Stimulated activated CD4-positive, alpha-beta T cell treated with anti-CD3 and anti-CD28 coated beads, Interleukin-15, amount 100 ng/mL, for 48 hours (primary cell): Measurements from ENCODE around the gene RNPS1.
A peak's percentile ranks its signal among the peaks of the same experiment; 100 is the strongest.

Experiments
- DNase-seq, 2 donors: peaks; one replicate each; pipeline ENCODE4 v3.0.0-alpha.2; 2020; ENCODE audit warnings: low read depth in 2 of 2

Gene RNPS1, protein sequence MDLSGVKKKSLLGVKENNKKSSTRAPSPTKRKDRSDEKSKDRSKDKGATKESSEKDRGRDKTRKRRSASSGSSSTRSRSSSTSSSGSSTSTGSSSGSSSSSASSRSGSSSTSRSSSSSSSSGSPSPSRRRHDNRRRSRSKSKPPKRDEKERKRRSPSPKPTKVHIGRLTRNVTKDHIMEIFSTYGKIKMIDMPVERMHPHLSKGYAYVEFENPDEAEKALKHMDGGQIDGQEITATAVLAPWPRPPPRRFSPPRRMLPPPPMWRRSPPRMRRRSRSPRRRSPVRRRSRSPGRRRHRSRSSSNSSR

DNA sequence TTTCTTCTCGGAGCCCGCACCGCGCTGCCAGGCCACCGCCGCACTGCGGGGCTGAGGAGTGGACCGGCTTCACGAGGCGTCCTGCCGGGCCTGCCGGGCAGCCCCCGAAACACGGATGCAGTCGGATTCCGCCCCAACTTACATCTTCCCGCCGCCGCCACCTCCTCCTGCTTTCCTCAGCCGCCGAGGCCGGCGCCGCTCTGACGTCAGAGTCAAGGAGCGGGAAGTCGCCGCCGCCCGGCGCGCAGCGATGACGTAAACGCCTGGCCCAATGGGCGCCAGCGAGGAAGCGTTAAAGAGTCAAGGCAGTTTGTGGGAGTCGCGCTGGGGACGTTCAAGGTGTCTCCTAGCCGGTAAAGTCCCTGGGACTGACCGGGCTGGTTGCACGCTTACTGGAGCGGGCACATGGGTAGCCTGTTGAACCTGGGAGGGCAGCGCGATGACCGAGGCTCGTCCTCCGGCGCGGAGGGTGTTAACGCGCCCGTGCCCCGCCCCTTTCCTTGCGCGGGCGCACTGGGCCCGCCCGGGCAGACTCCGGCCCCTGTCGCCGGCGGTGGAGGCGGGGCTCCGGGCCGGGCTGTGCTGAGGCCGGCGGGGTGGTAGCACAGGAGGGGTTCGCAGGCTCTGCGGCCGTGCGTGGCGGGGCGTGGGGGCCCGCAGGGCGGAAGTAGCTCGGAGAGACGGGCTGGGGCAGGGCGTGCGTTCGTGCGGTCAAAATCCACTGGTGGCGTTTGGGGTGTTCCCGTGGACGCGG, at the start of gene RNPS1:
RNPS1 (minus strand) TSS at position 214 of the 754 bp plus-strand sequence. CDS start 3,483 bp downstream, outside the sequence.
- DNase-seq: peak; percentile 93

DNA sequence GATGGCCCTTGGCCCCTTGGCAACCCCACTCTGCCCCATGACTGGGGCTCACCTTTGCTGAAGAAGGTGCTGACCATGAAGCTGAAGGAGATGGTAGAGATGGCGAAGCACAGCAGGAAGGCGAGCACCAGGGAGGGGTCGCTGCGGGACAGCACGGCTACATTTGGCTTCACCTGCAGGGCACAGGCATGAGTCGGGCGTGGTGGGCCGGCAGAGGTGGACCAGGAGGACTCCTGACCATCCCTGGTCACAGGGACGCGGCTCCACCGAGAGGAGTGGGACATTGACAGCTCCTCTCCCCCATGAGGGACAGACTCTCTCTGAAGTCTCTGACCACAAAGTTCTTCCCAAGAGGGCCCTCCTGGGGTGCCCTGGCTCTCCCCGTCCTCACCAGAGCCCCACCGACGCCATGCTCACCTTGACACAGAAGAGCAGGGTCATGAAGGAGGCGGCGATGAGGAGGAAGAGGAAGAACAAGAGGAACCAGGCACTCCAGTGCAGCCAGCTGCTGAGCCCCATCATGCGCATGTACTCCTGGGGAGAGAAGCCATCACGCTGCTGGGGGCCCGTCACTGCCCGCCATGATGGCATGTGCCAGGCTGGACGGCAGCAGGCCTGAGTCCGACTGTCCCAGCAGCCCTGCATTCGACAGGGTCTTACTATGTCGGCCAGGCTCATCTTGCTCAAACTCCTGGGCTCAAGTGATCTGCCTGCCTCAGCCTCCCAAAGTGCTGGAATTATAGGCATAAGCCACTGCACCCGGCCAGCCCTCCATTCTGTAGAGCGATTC, 49.5 kb upstream of the RNPS1 start:
- no peak for DNase-seq

DNA sequence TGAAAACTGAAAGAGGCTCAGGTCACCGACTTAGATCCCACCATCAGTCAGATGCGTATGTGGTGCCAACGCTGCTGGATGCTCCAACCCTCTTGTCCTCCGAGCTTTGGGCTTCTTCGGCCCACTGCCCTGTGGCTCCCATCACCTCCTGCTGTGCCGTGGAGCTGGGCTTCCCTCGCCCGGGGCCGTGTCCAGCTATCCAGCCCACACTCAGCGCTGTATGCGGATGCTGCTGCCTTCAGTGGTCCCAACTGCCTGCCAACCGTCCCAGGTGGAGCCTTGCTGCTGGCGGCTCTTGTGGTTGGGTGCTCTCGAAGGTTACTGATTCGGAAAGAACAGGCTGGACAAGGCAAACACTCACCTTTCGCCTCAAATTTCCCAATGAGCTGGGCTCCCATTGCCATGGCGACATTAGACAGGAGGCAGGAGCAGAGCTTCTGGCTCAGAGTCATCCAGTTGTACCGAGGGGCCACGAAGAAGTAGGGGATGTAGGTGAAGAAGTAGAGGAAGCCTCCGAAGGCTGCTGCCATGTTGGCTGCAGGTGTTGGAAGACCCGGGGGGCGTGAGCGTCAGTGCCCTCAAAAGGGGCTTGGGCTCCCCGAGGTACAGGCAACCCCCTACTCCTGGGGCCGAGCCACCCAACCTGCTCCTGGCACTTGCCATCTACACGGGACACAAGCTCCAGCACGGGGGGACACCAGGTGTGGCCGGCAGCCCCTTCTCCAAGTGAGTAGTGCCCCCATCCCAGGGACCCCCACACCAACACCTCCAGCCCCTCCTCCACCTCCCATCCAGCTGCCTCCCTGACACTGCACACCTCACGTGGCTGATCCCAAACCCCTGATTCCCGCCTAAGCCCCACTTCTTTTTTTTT, 40.4 kb upstream of the RNPS1 start:
- no peak for DNase-seq

DNA sequence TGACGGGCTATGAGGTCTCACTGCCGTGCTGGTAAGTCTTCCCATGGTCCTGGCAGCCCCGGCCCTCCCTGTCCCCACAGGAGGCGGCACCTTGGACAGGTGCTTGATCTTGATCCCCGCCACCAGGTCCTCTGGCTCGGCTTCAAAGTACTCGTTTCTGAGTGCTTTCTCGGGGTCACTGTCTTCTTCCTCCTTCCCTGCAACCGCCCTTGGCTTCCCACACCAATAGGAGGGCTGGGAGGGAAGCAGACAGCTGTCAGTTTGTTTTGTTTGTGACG, 31.9 kb upstream of the RNPS1 start:
- no peak for DNase-seq

DNA sequence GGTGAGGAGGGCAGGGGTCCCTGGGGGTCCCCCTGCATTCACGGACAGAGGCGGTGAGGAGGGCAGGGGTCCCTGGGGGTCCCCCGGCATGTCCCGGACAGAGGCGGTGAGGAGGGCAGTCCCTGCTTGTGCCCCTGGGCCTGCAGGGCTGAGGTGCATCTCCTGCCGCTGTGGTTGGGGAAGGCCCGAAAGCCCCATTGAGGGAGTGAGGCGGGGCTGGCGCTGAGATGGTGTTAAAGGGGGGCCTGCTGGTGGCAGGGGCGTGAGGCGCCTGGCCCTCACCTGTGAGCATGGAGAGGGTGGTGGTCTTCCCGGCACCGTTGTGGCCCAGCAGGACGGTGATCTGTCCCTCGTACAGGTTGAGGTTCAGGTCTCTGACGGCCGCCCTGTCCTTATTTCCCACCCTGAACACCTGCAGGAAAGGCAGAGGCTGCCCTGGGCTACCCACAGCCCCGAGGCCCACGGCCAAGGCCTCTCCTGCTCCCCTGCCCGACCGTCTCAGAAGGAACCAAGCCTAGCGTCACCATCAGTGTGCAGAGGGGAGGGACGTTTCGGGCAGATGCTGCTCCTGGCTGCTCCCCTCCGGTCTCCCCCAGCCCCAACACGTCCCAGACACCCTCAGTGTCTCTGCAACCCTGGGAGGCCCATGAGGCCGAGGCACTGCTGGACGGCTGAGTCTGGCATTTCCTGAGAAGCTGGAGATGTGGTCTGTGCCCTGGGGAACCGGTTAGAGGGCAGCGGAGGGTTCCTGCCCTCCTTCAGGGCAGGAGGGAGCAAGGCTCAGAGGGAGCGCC, 31.4 kb upstream of the RNPS1 start:
- no peak for DNase-seq

DNA sequence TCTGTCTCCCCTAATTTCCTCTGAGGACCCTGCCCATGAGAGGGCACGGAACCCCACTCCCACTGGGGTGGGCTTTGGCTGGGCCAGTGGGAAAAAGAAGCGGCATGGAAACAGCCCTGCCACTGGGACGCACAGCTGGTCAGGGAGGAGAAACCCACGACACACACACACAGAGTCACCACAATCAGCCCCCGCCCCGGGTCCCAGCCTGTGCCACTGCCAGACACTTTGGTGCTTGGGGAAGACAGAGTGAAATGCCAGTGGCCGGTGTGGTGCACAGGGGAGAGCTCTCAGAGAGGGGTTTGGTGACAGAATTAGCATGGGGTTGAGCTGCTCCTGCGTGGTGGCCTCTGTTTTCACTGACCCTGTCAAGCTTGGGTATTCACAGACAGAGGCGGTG, 30.7 kb upstream of the RNPS1 start:
- no peak for DNase-seq

DNA sequence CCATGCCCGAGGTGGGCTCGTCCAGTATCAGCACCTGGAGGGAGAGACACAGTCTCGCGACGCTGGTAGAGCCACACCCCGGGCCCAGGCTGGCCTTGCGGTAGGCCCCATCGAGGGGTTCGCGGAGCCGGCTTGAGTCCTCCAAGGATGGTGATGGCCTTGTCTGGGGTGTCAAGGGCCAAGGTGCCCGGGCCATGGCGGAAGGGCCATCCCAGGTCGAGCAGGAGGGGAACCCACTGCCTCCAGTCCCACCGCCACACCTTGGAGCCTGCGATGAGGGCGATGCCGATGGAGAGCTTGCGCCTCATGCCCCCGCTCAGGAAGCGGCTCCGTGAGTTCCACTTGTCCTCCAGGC, 29.6 kb upstream of the RNPS1 start:
- no peak for DNase-seq

DNA sequence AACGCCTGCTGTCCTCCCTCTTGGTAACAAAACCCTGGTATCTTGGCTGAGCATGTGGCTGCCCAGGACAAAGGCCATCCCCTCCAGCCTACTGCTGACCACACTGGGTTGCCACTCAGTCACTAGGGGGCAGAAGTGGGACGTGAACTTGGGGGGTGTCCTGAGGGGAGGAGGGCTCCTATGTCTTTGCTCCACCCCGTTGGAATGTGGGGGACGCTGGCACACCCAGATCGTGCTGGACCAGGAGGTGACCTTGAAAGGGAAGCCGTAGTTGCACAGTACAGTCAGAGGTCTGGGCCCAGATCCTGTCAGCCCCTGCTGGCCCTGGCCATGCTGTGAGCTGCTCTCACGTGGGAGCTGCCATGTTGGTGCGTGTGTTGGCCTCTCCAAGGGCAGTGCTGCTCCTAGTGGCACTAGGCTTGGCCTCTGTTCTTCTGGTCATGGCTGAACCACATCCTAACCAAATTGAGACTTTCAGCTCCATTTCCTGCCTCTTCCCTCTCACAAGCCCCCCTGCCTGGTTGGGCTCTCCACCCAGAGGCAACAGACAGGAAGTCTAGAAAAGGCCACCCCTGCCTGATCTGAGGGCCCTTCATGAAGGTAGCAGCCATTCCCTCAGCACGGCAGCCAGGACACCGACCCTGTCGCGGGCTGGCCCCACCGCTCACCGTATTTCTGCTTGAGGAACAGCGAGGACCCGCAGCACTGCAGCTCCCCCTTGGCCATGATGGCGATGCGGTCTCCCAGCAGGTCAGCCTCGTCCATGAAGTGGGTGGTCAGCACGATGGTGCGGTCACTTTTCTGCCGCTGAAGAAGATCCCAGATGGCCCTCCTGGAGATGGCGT, 29.0 kb upstream of the RNPS1 start:
- peak in 1 of 2 donors; percentile 8 for DNase-seq

DNA sequence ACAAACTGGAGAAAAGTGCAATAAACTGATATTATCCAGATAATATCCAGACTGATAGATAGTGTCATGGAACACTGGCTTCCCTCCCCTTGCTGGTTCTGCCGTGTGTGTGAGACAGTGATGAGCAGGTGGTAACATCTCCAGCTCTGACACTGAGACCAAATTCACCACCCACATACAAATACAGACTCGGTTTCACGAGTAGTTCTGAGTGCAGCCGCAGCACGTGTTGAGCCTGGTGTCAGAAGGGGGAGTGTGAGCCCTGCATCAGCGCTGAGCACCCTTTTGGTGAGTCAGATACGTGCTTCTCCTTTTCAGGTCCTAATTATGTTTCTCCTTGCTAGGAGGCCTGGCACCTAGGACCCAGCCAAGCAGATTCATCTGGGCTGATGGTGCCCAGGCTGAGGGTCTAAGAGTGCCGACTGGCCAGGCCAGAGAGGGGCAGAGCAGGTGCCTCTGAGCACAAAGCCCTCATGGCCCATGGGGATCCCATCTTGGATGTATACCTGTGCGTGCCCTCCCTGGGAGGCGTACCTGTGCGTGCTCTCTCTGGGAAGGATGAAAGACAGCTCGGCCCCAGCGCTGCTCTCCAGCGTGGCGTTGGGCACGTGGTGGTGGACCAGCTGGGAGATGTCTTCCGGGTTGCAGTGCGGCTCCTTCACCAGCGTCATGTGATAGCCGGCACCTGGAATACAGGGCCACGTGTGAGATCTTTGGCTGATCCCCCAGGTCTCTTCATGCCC, 27.3 kb upstream of the RNPS1 start:
- no peak for DNase-seq

DNA sequence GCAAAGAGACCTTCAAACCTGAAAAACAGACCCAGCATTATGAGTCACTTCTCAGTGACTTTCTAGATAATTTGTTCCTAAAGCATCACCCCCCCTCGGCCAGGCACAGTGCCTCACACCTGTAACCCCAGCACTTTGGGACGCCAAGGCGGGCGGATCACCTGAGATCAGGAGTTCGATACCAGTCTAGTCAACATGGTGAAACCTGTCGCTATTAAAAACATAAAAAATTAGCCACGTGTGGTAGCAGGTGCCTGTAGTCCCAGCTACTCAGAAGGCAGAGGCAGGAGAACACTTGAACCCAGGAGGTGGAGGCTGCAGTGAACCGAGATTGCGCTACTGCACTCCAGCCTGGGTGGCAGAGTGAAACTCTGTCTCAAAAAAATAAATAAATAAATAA, 24.3 kb upstream of the RNPS1 start:
- DNase-seq: no peak

DNA sequence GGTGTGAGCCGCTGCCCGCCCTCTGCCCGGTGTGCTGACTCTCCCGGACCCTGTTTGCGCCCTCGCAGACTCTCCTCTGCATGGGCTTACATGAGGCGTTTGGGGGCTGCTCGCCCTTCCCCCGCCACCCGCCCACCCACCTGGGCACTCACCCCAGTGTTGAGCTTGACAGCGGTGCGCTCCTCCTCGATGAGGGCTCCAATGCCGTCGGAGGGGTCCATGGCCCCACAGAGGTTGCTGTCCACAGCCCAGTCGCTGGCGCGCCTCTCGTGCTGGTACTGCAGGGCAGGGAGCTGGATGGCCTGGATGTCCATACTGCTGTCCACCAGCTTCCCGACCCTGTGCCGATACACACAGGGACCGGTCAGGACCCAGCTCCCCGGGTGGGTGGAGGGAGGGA, 21.4 kb upstream of the RNPS1 start:
- no peak for DNase-seq

DNA sequence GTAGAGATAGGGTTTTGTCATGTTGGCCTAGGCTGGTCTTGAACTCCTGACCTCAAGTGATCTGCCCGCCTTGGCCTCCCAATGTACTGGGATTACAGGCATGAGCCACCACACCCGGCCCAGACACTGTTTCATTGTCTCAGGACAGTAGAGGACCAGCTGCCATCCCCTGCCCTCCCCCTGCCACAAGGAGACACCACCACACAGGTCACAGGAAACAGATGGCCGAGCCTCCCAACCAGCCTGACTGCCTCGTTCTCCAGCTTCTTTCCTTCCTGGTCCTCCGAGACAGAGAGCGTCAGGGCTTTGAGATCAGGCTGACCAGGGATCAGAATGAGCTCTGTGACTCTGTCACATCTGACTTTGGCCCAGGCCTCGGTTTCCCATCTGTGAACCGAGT, 20.8 kb upstream of the RNPS1 start:
- DNase-seq: no peak

DNA sequence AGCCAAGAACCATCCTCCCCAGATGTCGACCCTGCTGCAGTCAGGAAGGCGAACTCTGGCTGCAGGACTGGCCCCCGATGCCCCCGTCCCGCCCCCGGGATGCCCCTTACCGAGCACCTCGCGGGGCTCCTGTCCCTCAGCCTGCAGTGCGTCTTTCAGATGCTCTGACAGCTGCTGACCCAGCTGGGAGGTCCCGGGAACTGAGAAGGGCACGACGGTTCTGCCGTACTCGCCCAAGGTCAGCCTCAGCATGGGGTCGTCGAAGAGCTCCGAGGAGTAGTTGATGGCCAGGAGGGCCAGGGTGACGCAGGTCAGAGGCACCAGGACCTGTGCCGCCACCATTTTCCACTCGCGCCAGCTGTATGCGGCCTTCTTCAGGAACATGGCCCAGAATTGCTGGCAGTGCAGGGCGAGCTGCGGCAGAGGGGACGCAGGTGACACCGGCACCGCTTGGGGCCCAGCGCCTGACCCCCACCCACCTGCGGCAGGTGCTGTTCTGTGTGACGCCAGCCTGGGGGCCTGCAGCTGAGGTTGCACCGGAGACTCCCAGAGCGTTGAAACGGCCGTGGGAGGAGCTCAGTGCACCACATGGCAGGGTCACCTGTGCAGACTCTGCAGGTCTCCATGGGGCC, 20.1 kb upstream of the RNPS1 start:
- no peak for DNase-seq

DNA sequence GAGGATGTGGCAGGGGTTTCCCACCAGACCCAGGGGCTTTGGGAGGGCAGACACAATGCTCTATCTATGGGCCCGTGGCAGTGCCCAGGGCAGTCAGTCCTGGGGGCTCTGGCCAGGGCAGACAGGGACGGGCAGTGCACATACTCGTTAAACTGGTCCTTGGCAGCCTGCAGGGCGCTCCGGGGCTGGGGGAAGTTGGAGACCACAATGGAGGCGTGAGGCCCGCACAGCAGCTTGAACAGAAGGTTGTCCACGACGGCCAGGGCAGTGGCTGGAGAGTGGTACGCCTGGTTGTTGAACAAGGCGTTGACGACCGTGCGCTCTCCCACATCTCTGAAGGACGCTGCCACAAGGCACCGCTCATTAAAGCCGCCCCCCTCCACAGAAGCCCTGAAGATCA, 18.6 kb upstream of the RNPS1 start:
- no peak for DNase-seq

DNA sequence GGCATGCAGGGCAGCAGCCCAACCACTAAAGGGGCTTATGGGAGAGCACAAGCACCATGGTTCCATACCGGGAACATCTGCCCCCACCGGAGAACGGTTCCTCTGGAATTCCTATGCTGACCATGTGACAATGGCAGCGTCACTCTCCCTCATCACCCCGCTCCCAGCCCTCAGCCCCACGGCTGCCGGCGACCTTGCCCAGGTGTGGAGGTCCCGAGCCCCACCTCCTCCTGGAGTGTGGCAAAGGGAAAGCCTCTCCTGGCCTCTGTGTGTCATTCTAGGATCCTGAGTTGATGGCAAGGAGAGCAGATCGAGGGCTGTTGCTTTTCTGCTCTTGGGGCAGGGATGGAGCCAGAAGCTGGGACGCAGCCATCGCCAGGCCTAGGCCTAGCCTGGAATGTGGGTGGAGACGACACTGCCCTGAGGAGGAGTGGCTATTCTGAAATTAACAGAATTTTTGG, 17.8 kb upstream of the RNPS1 start:
- DNase-seq: no peak

DNA sequence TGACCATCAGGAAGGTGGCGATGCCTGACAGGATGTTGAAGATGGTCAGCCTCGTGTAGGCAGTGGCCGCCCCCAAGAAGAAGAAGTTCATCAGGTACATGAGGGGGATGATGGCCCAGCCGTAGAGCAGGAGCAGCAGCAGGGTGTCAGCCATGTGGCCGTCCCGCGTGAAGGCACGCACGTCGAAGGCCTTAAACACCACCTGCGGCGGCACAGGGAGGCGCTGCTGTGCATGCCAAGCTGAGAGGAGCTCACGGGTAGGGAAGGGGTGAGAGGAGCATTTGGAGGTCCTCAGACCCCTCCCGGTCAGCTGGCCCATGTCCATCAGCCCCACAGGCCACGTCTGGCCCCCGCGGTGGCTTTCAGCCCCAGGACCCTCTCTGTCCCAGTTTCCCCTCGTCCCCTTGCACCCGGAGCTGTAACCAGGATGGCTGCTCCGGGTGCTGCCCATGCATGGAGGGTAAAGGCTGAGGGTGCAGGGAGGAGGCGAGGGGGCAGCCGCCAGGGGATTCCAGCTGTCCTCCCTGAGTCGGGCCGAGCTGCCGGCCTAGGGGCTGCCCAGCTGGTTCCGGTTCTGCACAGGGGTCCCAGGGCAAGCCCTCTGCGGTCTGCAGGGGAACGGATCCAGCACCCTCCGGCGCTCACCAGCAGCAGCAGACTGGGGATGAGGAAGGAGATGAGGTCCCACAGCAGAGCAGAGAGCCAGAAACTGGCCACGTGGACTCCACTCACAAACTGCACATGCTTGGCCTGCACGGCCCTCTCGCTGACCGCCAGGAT, 17.1 kb upstream of the RNPS1 start:
- no peak for DNase-seq

DNA sequence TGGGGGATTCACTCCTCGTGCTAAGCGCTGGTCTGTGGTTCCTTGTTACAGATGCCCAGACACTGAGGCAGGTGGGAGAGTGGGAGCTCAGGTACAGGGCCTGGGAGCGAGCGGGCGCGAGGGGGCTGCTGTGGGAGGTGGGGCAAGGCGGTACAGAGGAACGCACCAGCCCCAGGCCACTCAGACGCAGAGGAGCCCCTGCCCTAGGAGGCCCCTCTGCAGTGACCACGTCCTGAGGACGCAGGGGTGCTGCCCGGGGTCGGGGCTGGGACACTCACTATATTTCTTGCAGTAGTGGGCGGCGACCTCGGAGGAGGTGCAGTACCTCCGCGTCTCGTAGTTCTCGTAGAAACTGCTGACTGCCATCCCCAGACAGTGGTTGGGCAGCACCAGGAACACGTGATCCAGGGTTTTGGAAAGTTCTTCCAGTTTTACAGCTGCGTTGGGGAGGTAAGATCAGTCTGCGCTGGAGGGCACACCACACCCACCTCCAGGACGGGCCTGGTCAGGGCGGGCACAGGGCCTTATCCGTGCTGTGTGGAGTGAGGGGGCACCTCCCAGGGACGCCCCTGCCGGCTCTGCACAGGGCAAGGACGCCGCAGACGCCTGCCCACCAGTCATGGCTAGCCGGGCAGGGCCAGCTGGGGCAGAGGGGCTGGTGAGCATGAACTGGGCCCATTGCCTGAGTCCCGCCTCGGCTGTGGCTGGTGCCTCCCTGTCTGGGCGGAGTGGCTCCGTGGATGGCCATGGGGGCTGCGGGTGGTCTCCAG, 16.3 kb upstream of the RNPS1 start:
- DNase-seq: no peak
